Karpas-422 (cell line): ENCODE data around the gene AKAP12. TPM values are rescaled to one million over a fixed set of nuclear protein-coding genes. Genes with fewer than 3 reads are reported as not detected.
A peak's percentile ranks its signal among the peaks of the same experiment; 100 is the strongest.

Experiments used
- DNase-seq: peaks from one replicate; pipeline ENCODE4 v3.0.0-alpha.2; 2015
- H2AFZ ChIP-seq: fragments of 200-600 bp; sonication (generic); 2 replicates; pipeline ENCODE4 v1.6.1; 2014; ENCODE audit warnings: antibody characterized with exemption, low read length, mixed read lengths
- H3K27ac ChIP-seq: fragments of 200-600 bp; sonication (generic); 2 replicates; pipeline ENCODE4 v1.5.1; 2014; ENCODE audit warnings: mild to moderate bottlenecking, low read length, moderate library complexity
- H3K27me3 ChIP-seq: fragments of 200-600 bp; sonication (generic); 2 replicates; pipeline ENCODE4 v1.6.1; 2014; ENCODE audit warnings: low read length, mixed read lengths
- H3K36me3 ChIP-seq: fragments of 200-600 bp; sonication (generic); 2 replicates; pipeline ENCODE4 v1.6.1; 2014; ENCODE audit warnings: low read length, mixed read lengths; ENCODE audit not compliant: insufficient read depth
- H3K4me1 ChIP-seq: fragments of 200-600 bp; sonication (generic); 2 replicates; pipeline ENCODE4 v1.6.1; 2014; ENCODE audit warnings: mild to moderate bottlenecking, low read length, mixed read lengths
- H3K4me2 ChIP-seq: fragments of 200-600 bp; sonication (generic); 2 replicates; pipeline ENCODE4 v1.6.1; 2014; ENCODE audit warnings: low read length, low read depth, mild to moderate bottlenecking; ENCODE audit not compliant: poor library complexity, severe bottlenecking
- H3K4me3 ChIP-seq: fragments of 200-600 bp; sonication (generic); 2 replicates; pipeline ENCODE4 v1.5.1; 2014; ENCODE audit warnings: mild to moderate bottlenecking, antibody characterized with exemption, low read length, mixed read lengths
- H3K79me2 ChIP-seq: fragments of 200-600 bp; sonication (generic); 2 replicates; pipeline ENCODE4 v1.6.1; 2014; ENCODE audit warnings: mild to moderate bottlenecking, low read length, mixed read lengths
- H3K9ac ChIP-seq: fragments of 200-600 bp; sonication (generic); 2 replicates; pipeline ENCODE4 v1.6.0; 2014; ENCODE audit warnings: low read length
- H3K9me2 ChIP-seq: fragments of 200-600 bp; sonication (generic), shearing (Covaris generic); replicated peaks from 2 replicates; pipeline ENCODE4 v1.6.0; 2014; ENCODE audit warnings: mild to moderate bottlenecking, low read length, moderate library complexity; ENCODE audit not compliant: insufficient read depth
- H3K9me3 ChIP-seq: fragments of 300-700, 200-600 bp; sonication (generic); 2 replicates; pipeline ENCODE4 v1.6.1; 2014; ENCODE audit warnings: low read length, mixed read lengths
- H4K20me1 ChIP-seq: fragments of 200-600 bp; sonication (generic); 2 replicates; pipeline ENCODE4 v1.6.1; 2014; ENCODE audit warnings: mild to moderate bottlenecking, antibody characterized with exemption, low read length, low read depth; ENCODE audit not compliant: insufficient read depth
- total RNA-seq: library from RNA; depleted of rRNA; stranded (reverse); fragments of >200 nt; shearing (Covaris generic); gene quantifications from 2 replicates; pipeline ENCODE4 v1.2.3, GENCODE V29; 2014; ENCODE audit warnings: low replicate concordance

AKAP12 gene
- total RNA-seq, 1 experiment from 2014 or later, result not detected

DNA sequence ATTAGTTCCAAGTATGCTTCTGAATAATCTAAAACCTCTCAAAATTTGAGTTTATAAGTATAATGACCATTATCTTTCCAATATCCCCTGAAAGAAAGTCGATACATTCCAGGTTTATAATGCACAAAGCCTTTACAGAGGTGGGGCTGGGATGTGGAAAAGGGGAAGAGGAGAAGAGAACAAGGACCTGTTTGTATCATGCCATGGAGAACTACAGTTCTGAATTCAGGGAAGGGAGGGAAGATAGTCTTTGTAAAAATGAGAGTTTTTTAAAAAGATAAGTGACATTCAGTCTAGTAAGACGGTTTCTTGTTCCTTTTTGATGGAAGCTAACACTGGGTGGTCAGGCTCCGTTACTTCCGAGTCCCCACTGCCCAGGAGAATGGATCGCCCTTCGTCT lies 125.5 kb downstream of the AKAP12 start:
- H3K27me3 ChIP-seq, result no peaks in the 10 kb centered on the region
- peaks cover 19% of the 10 kb centered on the region for H3K36me3 ChIP-seq
- no peak overlapping the region for H3K9ac ChIP-seq
- no peak for DNase-seq
- no peak overlapping the region for H2AFZ ChIP-seq
- no peaks in the 10 kb centered on the region for H3K9me3 ChIP-seq
- no peaks in the 10 kb centered on the region for H3K9me2 ChIP-seq
- H3K4me1 ChIP-seq, result no peaks in the 10 kb centered on the region
- H3K4me2 ChIP-seq, result no peak overlapping the region
- H3K4me3 ChIP-seq, result no peak overlapping the region
- peaks cover 8% of the 10 kb centered on the region for H3K79me2 ChIP-seq
- no peak overlapping the region for H3K27ac ChIP-seq
- H4K20me1 ChIP-seq, result no peaks in the 10 kb centered on the region

- no peak overlapping the region for H3K4me2 ChIP-seq
- H4K20me1 ChIP-seq, result peaks cover 13% of the 10 kb centered on the region
- peaks cover 56% of the 10 kb centered on the region for H3K79me2 ChIP-seq
- H2AFZ ChIP-seq, result no peak overlapping the region
- no peak for DNase-seq
- peaks cover 29% of the 10 kb centered on the region for H3K36me3 ChIP-seq
- peaks cover 14% of the 10 kb centered on the region for H3K4me1 ChIP-seq
- no peak overlapping the region for H3K27ac ChIP-seq
- H3K9me2 ChIP-seq, result no peaks in the 10 kb centered on the region
- H3K27me3 ChIP-seq, result no peaks in the 10 kb centered on the region
- H3K4me3 ChIP-seq, result no peak overlapping the region
- no peak overlapping the region for H3K9ac ChIP-seq
- no peaks in the 10 kb centered on the region for H3K9me3 ChIP-seq
Measured at GRCh38 chr6:151370509-151371078, 130.8 kb downstream of the AKAP12 start.

GRCh38 chr6:151372164-151372563 lies 132.4 kb downstream of the AKAP12 start:
- no peak overlapping the region for H2AFZ ChIP-seq
- no peak overlapping the region for H3K4me2 ChIP-seq
- peaks cover 30% of the 10 kb centered on the region for H3K4me1 ChIP-seq
- peaks cover 21% of the 10 kb centered on the region; the same call in 1 of the 2 replicates for H3K36me3 ChIP-seq
- H3K9ac ChIP-seq, result no peak overlapping the region
- H3K27me3 ChIP-seq, result no peaks in the 10 kb centered on the region
- H3K9me2 ChIP-seq, result no peaks in the 10 kb centered on the region
- no peak for DNase-seq
- H3K79me2 ChIP-seq, result peaks cover 71% of the 10 kb centered on the region
- no peak overlapping the region for H3K27ac ChIP-seq
- H3K9me3 ChIP-seq, result no peaks in the 10 kb centered on the region
- H3K4me3 ChIP-seq, result no peak overlapping the region
- peaks cover 19% of the 10 kb centered on the region for H4K20me1 ChIP-seq

DNA sequence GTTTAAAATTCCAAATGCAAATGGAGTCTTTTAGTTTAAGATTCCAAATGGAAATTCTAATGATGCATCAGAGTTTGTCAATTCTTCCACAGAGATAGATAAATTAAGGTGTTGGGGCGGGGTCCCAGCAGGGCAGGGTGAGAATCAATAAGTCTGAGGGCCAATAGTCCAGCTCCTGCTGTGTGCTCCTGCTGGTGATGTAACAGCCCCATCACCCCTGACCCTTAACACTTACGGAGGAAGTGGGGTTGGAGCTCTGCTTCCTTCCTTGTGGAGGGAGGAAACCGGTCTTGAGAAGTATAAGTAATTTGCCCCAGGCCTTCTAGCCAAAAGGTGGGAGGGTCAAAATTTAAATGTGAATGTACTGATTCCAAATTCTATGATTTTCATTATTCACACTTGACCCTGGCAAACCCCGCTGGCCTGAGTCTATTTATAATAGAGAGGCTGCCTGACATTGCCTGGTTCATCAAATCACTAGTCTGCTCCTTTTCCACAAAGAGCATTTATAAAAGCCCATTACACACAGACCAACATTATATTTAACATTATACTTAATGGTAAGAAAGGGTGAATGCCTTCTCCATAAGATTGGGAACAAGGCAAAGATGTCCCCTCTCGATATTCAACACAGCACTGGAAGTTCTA lies 134.4 kb downstream of the AKAP12 start:
- peaks cover 27% of the 10 kb centered on the region for H4K20me1 ChIP-seq
- no peaks in the 10 kb centered on the region for H3K9me3 ChIP-seq
- H3K4me1 ChIP-seq, result peaks cover 49% of the 10 kb centered on the region
- peaks cover 21% of the 10 kb centered on the region; the same call in 1 of the 2 replicates for H3K36me3 ChIP-seq
- DNase-seq, result no peak
- no peaks in the 10 kb centered on the region for H3K27me3 ChIP-seq
- no peak overlapping the region for H3K4me2 ChIP-seq
- no peaks in the 10 kb centered on the region for H3K9me2 ChIP-seq
- H3K27ac ChIP-seq, result no peak overlapping the region
- no peak overlapping the region for H3K4me3 ChIP-seq
- no peak overlapping the region for H3K9ac ChIP-seq
- H3K79me2 ChIP-seq, result peaks cover 86% of the 10 kb centered on the region
- no peak overlapping the region for H2AFZ ChIP-seq

- H3K9me3 ChIP-seq, result no peaks in the 10 kb centered on the region
- no peak for DNase-seq
Measured at GRCh38 chr6:151375833-151376232, 136.1 kb downstream of the AKAP12 start.

DNA sequence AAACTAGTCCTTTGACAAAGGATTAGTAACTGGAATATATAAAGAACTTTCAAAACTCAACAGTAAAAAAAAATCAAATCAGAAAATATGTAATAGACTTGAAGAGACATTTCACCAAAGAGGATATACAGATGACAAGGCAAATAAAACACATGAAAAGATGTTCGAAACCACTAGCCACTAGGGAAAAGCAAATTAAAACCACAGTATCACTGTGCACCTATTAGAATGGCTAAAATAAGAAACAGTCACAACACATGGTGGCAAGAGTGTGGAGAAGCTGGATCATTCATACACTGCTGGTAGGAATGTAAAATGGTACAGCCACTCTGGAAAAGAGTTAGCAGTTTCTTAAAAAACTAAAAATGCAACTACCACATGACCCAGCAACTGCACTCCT lies 136.7 kb downstream of the AKAP12 start:
- no peaks in the 10 kb centered on the region for H3K9me2 ChIP-seq
- H3K27ac ChIP-seq, result peak overlapping the region; percentile 68
- peak; percentile 81 for DNase-seq
- peaks cover 45% of the 10 kb centered on the region for H4K20me1 ChIP-seq
- no peak overlapping the region for H2AFZ ChIP-seq
- H3K9me3 ChIP-seq, result no peaks in the 10 kb centered on the region
- peaks cover 68% of the 10 kb centered on the region for H3K4me1 ChIP-seq
- peak overlapping the region; percentile 31 for H3K4me3 ChIP-seq
- H3K9ac ChIP-seq, result 0 out of 2 replicates have a peak overlapping the region, but pooled peaks have one; percentile 0
- H3K36me3 ChIP-seq, result peaks cover 16% of the 10 kb centered on the region; the same call in 1 of the 2 replicates
- peak overlapping the region; percentile 67 for H3K4me2 ChIP-seq
- peaks cover 85% of the 10 kb centered on the region for H3K79me2 ChIP-seq
- H3K27me3 ChIP-seq, result no peaks in the 10 kb centered on the region

More at GRCh38 chr6:151375833-151376232, 136.1 kb downstream of the AKAP12 start:
- Histone ChIP-seq H4K20me1 (peaks cover 42% of the 10 kb centered on the region), H3K36me3 (peaks cover 21% of the 10 kb centered on the region; the same call in 1 of the 2 replicates), H3K9me2 (no peaks in the 10 kb centered on the region), H3K27ac (peak overlapping the region; percentile 68), H3K27me3 (no peaks in the 10 kb centered on the region), H3K79me2 (peaks cover 89% of the 10 kb centered on the region), H3K9ac (no peak overlapping the region), H2AFZ (no peak overlapping the region), H3K4me1 (peaks cover 64% of the 10 kb centered on the region), H3K4me2 (peak overlapping the region; percentile 67), H3K4me3 (peak overlapping the region; percentile 31)

DNA sequence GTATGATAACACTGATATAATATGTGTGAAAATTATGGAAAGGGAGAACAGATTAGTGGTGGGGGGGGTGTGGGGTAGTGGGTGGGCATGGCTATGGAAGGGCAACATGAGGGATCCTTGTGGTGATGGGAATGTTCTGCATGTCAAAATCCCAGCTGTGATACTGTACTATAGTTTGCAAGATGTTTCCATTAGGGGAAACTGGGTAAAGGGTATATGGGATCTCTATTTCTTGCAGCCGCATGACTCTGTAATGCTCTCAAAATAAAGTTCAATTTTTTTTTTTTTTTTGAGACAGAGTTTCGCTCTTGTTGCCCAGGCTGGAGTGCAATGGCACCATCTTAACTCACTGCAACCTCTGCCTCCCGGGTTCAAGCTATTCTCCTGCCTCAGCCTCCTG lies 137.3 kb downstream of the AKAP12 start:
- H3K4me2 ChIP-seq, result peak overlapping the region; percentile 67
- H3K4me3 ChIP-seq, result no peak overlapping the region
- no peaks in the 10 kb centered on the region for H3K9me2 ChIP-seq
- H3K9ac ChIP-seq, result no peak overlapping the region
- H3K9me3 ChIP-seq, result no peaks in the 10 kb centered on the region
- H2AFZ ChIP-seq, result no peak overlapping the region
- H3K36me3 ChIP-seq, result peaks cover 9% of the 10 kb centered on the region; the same call in 1 of the 2 replicates
- peaks cover 73% of the 10 kb centered on the region for H3K4me1 ChIP-seq
- H3K27ac ChIP-seq, result peak overlapping the region; percentile 68
- H4K20me1 ChIP-seq, result peaks cover 48% of the 10 kb centered on the region
- H3K79me2 ChIP-seq, result peaks cover 84% of the 10 kb centered on the region
- DNase-seq, result no peak
- H3K27me3 ChIP-seq, result no peaks in the 10 kb centered on the region

DNA sequence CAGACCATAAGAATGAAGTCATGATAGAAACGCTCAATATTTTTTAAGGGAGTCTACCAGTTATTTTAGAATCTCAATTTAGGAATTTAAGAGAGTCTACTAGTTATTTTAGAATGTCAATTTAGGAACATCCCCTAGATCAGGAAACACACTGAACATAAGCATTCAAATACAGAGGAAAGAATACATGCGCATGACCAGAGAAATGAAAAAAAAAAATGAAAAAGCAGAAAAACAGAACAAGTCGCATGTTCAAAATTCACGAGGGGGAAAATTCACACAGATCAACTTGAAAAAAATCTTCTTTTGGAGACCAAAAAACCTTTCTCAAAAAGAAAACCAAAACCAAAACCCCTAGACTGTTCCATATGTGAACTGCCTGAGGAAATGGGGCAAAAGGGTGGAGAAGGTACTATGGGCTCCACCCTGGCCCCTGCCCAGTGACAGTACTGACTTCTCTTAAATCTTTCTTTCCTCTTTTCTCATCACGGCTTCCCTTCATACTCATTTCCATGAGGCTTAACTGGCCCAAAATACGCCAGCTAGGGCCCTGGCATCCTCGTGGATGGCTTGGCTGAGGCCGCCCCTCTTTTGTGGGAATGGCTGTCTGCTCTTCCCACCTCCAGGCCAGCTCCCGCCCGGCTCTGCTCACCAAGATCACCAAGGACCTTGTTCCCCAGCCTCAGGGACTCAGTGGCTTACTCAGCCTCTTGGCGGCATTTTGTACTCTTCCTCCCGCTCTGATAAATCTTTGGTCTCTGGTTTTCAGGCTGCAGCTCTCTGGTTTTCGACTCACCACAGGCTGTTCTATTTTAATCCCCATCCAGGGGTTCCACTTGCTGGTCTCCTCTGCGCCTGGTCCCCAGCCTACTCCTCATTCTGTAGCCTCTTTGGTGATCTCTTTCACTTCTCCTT lies 140.4 kb downstream of the AKAP12 start:
- H3K9me2 ChIP-seq, result no peaks in the 10 kb centered on the region
- H3K27me3 ChIP-seq, result no peaks in the 10 kb centered on the region
- peaks cover 79% of the 10 kb centered on the region for H3K79me2 ChIP-seq
- no peak overlapping the region for H2AFZ ChIP-seq
- peaks cover 63% of the 10 kb centered on the region for H3K4me1 ChIP-seq
- peak overlapping the region; percentile 28 for H3K4me2 ChIP-seq
- no peak overlapping the region for H3K4me3 ChIP-seq
- peak overlapping the region; percentile 31; the same call in 1 of the 2 replicates for H3K9ac ChIP-seq
- H3K27ac ChIP-seq, result peak overlapping the region; percentile 15; the same call in 1 of the 2 replicates
- no peaks in the 10 kb centered on the region for H3K9me3 ChIP-seq
- peaks cover 49% of the 10 kb centered on the region for H4K20me1 ChIP-seq
- DNase-seq, result no peak
- peaks cover 7% of the 10 kb centered on the region; the same call in 1 of the 2 replicates for H3K36me3 ChIP-seq
